OCI-LY7 (cell line): Measurements from ENCODE around the gene SUGP2. TPM values are rescaled to one million over a fixed set of nuclear protein-coding genes. Genes with fewer than 3 reads are reported as not detected.

Experiments used
- BruUV-seq: library from RNA; stranded (reverse); fragments of 400-500 nt; replicated peaks from 2 replicates; lab custom pipeline; 2021; lab: Mats Ljungman, UMichigan
- CTCF ChIA-PET: fragments of 300-600 bp; sonication (Branson Sonifier 250); formaldehyde crosslinking; loops from one replicate; lab custom pipeline; 2022; ENCODE audit warnings: antibody characterized with exemption; ENCODE audit not compliant: unreplicated experiment; lab: Charles Lee
- POLR2A ChIA-PET: fragments of 300-600 bp; sonication (Branson Sonifier 250); formaldehyde crosslinking; loops from one replicate; lab custom pipeline; 2022; ENCODE audit warnings: antibody characterized with exemption; lab: Charles Lee
- DNase-seq: peaks from one replicate; pipeline ENCODE4 v3.0.0-alpha.2; 2015; ENCODE audit warnings: low spot score
- H2AFZ ChIP-seq: fragments of 200-600 bp; sonication (generic), shearing (Covaris generic); 2 replicates; pipeline ENCODE4 v1.6.1; 2014; ENCODE audit warnings: mild to moderate bottlenecking, antibody characterized with exemption, low read length, moderate library complexity
- H3K27ac ChIP-seq: fragments of 200-600 bp; sonication (generic); 2 replicates; pipeline ENCODE4 v1.5.1; 2014; ENCODE audit warnings: mixed run types, low read depth, mild to moderate bottlenecking, moderate library complexity, low read length, inconsistent platforms; ENCODE audit not compliant: poor library complexity, severe bottlenecking
- H3K36me3 ChIP-seq: fragments of 200-600 bp; sonication (generic); 2 replicates; pipeline ENCODE4 v1.6.1; 2014; ENCODE audit warnings: mild to moderate bottlenecking, antibody characterized with exemption, low read length, moderate library complexity, mixed read lengths; ENCODE audit not compliant: insufficient read depth
- H3K4me1 ChIP-seq: fragments of 200-600 bp; sonication (generic); 2 replicates; pipeline ENCODE4 v1.5.1; 2014; ENCODE audit warnings: mild to moderate bottlenecking, low read length; ENCODE audit not compliant: insufficient read depth, poor library complexity, severe bottlenecking
- H3K4me2 ChIP-seq: fragments of 200-600 bp; sonication (generic); 2 replicates; pipeline ENCODE4 v1.6.1; 2014; ENCODE audit warnings: mild to moderate bottlenecking, low read length
- H3K4me3 ChIP-seq: fragments of 200-600 bp; sonication (generic); 2 replicates; pipeline ENCODE4 v1.5.1; 2014; ENCODE audit warnings: mild to moderate bottlenecking, low read depth, low read length; ENCODE audit not compliant: poor library complexity, severe bottlenecking
- H3K79me2 ChIP-seq: fragments of 200-600 bp; sonication (generic); 2 replicates; pipeline ENCODE4 v1.6.1; 2016; ENCODE audit warnings: low read depth, mild to moderate bottlenecking, low read length, moderate library complexity, mixed read lengths; ENCODE audit not compliant: insufficient read depth
- H3K9me2 ChIP-seq: fragments of 200-600 bp; sonication (generic); 2 replicates; pipeline ENCODE4 v1.6.1; 2016; ENCODE audit warnings: mild to moderate bottlenecking, low read length, mixed read lengths; ENCODE audit not compliant: insufficient read depth
- H3K9me3 ChIP-seq: fragments of 200-600 bp; sonication (generic); 2 replicates; pipeline ENCODE4 v1.6.1; 2014; ENCODE audit warnings: mild to moderate bottlenecking, mixed run types, low read length, mixed read lengths
- H4K20me1 ChIP-seq: fragments of 200-600 bp; sonication (generic); 2 replicates; pipeline ENCODE4 v1.6.1; 2014; ENCODE audit warnings: mild to moderate bottlenecking, antibody characterized with exemption, low read length, moderate library complexity, mixed read lengths; ENCODE audit not compliant: insufficient read depth
- CTCF ChIP-seq: fragments of 200-600 bp; sonication (generic); conservative IDR thresholded peaks from 2 replicates; pipeline ENCODE4 v1.5.1; 2014; ENCODE audit warnings: mild to moderate bottlenecking, antibody characterized with exemption, low read length, moderate library complexity, mixed read lengths
- EZH2phosphoT487 ChIP-seq: fragments of 200-600 bp; sonication (generic); IDR thresholded peaks from 2 replicates; pipeline ENCODE4 v1.6.1; 2018; ENCODE audit warnings: low read depth, borderline replicate concordance, mild to moderate bottlenecking, mixed run types, antibody characterized with exemption, low read length, moderate library complexity, mixed read lengths
- intact Hi-C: fragments of 100-400 bp; cut with micrococcal nuclease; formaldehyde crosslinking; loops from one replicate; pipeline ENCODE4 v1.10.0; 2022; ENCODE audit not compliant: unreplicated experiment
- total RNA-seq, 2 experiments: library from RNA; depleted of rRNA in 1 of 2; stranded (reverse); fragments of >200 nt in 1 of 2; shearing (Covaris generic) in 1 of 2; gene quantifications; 2 replicates each; pipeline ENCODE4 v1.2.3, GENCODE V29; 2014 to 2022

SUGP2 gene
- total RNA-seq, 2 experiments from 2014 or later, result 111 to 229 TPM

- no peak for TF ChIP-seq EZH2phosphoT487
- POLR2A ChIA-PET, result no interaction called here
- Histone ChIP-seq H3K36me3 (peaks cover 97% of the 10 kb centered on the region), H3K9me3 (no peaks in the 10 kb centered on the region), H3K27ac (no peak overlapping the region), H3K4me1 (no peaks in the 10 kb centered on the region), H3K4me2 (no peak overlapping the region), H3K9me2 (no peaks in the 10 kb centered on the region), H2AFZ (no peak overlapping the region), H3K79me2 (no peaks in the 10 kb centered on the region), H4K20me1 (no peaks in the 10 kb centered on the region), H3K4me3 (no peak overlapping the region)
- no TSS peak for BruUV-seq
- CTCF ChIA-PET, result no interaction called here
- no peak for DNase-seq
- intact Hi-C loops, result no loop called here
Observed at GRCh38 chr19:19004144-19004543, 29.2 kb downstream of the SUGP2 start.

- TF ChIP-seq CTCF (0 out of 2 replicates have a peak, but pooled peaks have one; percentile 25), EZH2phosphoT487 (no peak)
- H3K4me1 ChIP-seq, result no peaks in the 10 kb centered on the region
- ChIA-PET CTCF (no interaction called here), POLR2A (no interaction called here)
- no peak overlapping the region for H2AFZ ChIP-seq
- H3K9me2 ChIP-seq, result no peaks in the 10 kb centered on the region
- BruUV-seq, result no TSS peak
- H3K27ac ChIP-seq, result no peak overlapping the region
- no peak overlapping the region for H3K4me2 ChIP-seq
- H3K9me3 ChIP-seq, result no peaks in the 10 kb centered on the region
- no peaks in the 10 kb centered on the region for H3K79me2 ChIP-seq
- no peak for DNase-seq
- H3K36me3 ChIP-seq, result peaks cover 93% of the 10 kb centered on the region
- no peak overlapping the region for H3K4me3 ChIP-seq
- intact Hi-C loops, result no loop called here
- no peaks in the 10 kb centered on the region for H4K20me1 ChIP-seq
Observed at GRCh38 chr19:18999896-19000620, 33.3 kb downstream of the SUGP2 start.

- Histone ChIP-seq H2AFZ (no peak overlapping the region), H3K36me3 (peaks cover 93% of the 10 kb centered on the region), H3K9me2 (no peaks in the 10 kb centered on the region), H3K4me2 (no peak overlapping the region), H3K79me2 (no peaks in the 10 kb centered on the region), H4K20me1 (no peaks in the 10 kb centered on the region), H3K27ac (no peak overlapping the region), H3K4me3 (no peak overlapping the region), H3K4me1 (no peaks in the 10 kb centered on the region), H3K9me3 (no peaks in the 10 kb centered on the region)
- TF ChIP-seq EZH2phosphoT487, result no peak
- TF ChIP-seq CTCF, result no peak
- no peak for DNase-seq
- intact Hi-C loops, result no loop called here
- ChIA-PET POLR2A (interaction anchor here (0.5 kb wide), 1 partner anchor 43 kb away, joined by 3 read pairs; no protein-coding TSS in a partner anchor), CTCF (no interaction called here)
- no TSS peak for BruUV-seq
Observed at GRCh38 chr19:18999016-18999758, 34.1 kb downstream of the SUGP2 start.
